Measurements from ENCODE around the gene ANGPTL1. TPM values are rescaled to one million over a fixed set of nuclear protein-coding genes. Genes with fewer than 3 reads are reported as not detected.

Gene ANGPTL1
- total and polyA plus RNA-seq, 4 donors = 0.93 to 11.2 (median 4.1) TPM

DNA sequence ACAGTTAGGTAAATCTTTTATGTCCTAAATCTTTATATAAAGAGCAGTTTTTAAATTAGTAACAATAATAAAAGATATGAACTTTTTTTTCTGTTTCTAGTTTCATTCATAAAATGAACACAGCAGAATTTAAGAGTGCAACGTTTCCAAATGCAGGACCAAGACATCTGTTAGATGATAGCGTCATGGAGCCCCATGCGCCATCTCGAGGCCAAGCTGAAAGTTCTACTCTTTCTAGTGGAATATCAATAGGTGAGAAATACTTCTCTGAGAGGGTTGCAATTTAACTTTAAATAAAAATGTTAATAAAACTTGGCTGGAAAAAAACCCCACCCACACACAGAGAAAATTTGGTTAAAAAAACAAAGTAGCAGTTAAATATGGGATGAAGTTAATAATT lies 15.0 kb upstream of the ANGPTL1 start:
- H3K4me1 ChIP-seq (ENCODE audit: control insufficient read depth in 4 of 4, insufficient read depth in 4 of 4, low read length in 3 of 4) = no peaks in the 10 kb centered on the region
- no peaks in the 10 kb centered on the region for H3K9me3 ChIP-seq (ENCODE audit: control insufficient read depth in 4 of 4, low read length in 3 of 4)
- H3K9ac ChIP-seq (ENCODE audit: low read depth in 1 of 2, low read length in 2 of 2) = no peak overlapping the region
- no peak overlapping the region for H3K4me3 ChIP-seq (ENCODE audit: low read depth in 1 of 3, low read length in 3 of 3)
- TF ChIP-seq EGR1 (IDR thresholded peaks at IDR 0.05; ENCODE audit: low read depth in 2 of 2) = no peak
- no peak for TF ChIP-seq NR2F2 (IDR thresholded peaks at IDR 0.05)
- no peak for TF ChIP-seq YY1 (IDR thresholded peaks at IDR 0.05)
- no peaks in the 10 kb centered on the region for H3K27me3 ChIP-seq (ENCODE audit: control insufficient read depth in 4 of 4, insufficient read depth in 4 of 4, low read length in 3 of 4)
- DNase-seq (ENCODE audit: low spot score) = no peak
- WGBS = 92% methylated on average over 4 of the region's 4 CpGs
- no peak overlapping the region for H3K27ac ChIP-seq (ENCODE audit: low read depth in 1 of 2, low read length in 2 of 2)
- peaks cover 0 to 21% (median 5%) of the 10 kb centered on the region in 4 donors for H3K36me3 ChIP-seq (ENCODE audit: control insufficient read depth in 4 of 4, insufficient read depth in 3 of 4, low read depth in 1 of 4, low read length in 3 of 4)

DNA sequence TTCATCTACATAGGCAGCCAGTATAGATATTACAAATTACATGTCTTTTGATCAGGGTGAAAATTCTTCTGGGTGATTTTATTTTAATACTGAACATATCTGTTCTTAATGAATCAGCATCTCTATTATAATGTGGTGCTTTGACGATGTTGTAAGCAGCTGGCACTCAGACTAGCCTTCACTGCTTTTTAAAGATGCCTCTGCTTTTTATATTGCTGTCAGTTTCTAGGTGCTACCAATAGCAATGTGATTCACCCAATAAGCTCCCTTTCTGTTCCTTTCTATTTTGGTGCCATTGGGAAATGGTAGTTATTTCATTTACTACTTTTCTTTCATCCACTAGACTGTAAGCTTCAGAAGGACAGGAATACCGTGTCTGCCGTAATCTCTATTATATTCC lies 11.1 kb upstream of the ANGPTL1 start:
- Histone ChIP-seq H3K36me3 (ENCODE audit: control insufficient read depth in 4 of 4, insufficient read depth in 3 of 4, low read depth in 1 of 4, low read length in 3 of 4) (peaks cover 0 to 19% (median 0%) of the 10 kb centered on the region in 4 donors), H3K9ac (ENCODE audit: low read depth in 1 of 2, low read length in 2 of 2) (no peak overlapping the region), H3K9me3 (ENCODE audit: control insufficient read depth in 4 of 4, low read length in 3 of 4) (no peaks in the 10 kb centered on the region), H3K27ac (ENCODE audit: low read depth in 1 of 2, low read length in 2 of 2) (no peak overlapping the region), H3K4me1 (ENCODE audit: control insufficient read depth in 4 of 4, insufficient read depth in 4 of 4, low read length in 3 of 4) (no peaks in the 10 kb centered on the region), H3K4me3 (ENCODE audit: low read depth in 1 of 3, low read length in 3 of 3) (no peak overlapping the region), H3K27me3 (ENCODE audit: control insufficient read depth in 4 of 4, insufficient read depth in 4 of 4, low read length in 3 of 4) (no peaks in the 10 kb centered on the region)
- TF ChIP-seq GABPA (IDR thresholded peaks at IDR 0.05 in 1 of 2, conservative IDR thresholded peaks at IDR 0.05 in 1 of 2) = no peak
- no peak for TF ChIP-seq SP1 (IDR thresholded peaks at IDR 0.05)
- TF ChIP-seq NR2F2 (IDR thresholded peaks at IDR 0.05) = no peak
- no peak for TF ChIP-seq FOXA2 (IDR thresholded peaks at IDR 0.05)
- TF ChIP-seq, protein P1, sequence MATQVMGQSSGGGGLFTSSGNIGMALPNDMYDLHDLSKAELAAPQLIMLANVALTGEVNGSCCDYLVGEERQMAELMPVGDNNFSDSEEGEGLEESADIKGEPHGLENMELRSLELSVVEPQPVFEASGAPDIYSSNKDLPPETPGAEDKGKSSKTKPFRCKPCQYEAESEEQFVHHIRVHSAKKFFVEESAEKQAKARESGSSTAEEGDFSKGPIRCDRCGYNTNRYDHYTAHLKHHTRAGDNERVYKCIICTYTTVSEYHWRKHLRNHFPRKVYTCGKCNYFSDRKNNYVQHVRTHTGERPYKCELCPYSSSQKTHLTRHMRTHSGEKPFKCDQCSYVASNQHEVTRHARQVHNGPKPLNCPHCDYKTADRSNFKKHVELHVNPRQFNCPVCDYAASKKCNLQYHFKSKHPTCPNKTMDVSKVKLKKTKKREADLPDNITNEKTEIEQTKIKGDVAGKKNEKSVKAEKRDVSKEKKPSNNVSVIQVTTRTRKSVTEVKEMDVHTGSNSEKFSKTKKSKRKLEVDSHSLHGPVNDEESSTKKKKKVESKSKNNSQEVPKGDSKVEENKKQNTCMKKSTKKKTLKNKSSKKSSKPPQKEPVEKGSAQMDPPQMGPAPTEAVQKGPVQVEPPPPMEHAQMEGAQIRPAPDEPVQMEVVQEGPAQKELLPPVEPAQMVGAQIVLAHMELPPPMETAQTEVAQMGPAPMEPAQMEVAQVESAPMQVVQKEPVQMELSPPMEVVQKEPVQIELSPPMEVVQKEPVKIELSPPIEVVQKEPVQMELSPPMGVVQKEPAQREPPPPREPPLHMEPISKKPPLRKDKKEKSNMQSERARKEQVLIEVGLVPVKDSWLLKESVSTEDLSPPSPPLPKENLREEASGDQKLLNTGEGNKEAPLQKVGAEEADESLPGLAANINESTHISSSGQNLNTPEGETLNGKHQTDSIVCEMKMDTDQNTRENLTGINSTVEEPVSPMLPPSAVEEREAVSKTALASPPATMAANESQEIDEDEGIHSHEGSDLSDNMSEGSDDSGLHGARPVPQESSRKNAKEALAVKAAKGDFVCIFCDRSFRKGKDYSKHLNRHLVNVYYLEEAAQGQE (IDR thresholded peaks at IDR 0.05) = no peak
- no peak for TF ChIP-seq CTCF (IDR thresholded peaks at IDR 0.05; ENCODE audit: low read depth, low read length, missing input control)
- TF ChIP-seq JUND (IDR thresholded peaks at IDR 0.05) = no peak
- WGBS = 97% methylated on average over 3 of the region's 3 CpGs
- DNase-seq (ENCODE audit: low spot score) = no peak

- H3K27ac ChIP-seq (ENCODE audit: low read depth in 1 of 2, low read length in 2 of 2) = no peak overlapping the region
- peaks cover 0 to 2% (median 1%) of the 10 kb centered on the region in 4 donors for H3K4me1 ChIP-seq (ENCODE audit: control insufficient read depth in 4 of 4, insufficient read depth in 4 of 4, low read length in 3 of 4)
- 86% methylated on average over 3 of the region's 3 CpGs for WGBS
- no peak overlapping the region for H3K4me3 ChIP-seq (ENCODE audit: low read depth in 1 of 3, low read length in 3 of 3)
- no peaks in the 10 kb centered on the region for H3K27me3 ChIP-seq (ENCODE audit: control insufficient read depth in 4 of 4, insufficient read depth in 4 of 4, low read length in 3 of 4)
- peaks cover 0 to 4% (median 0%) of the 10 kb centered on the region in 4 donors for H3K36me3 ChIP-seq (ENCODE audit: control insufficient read depth in 4 of 4, insufficient read depth in 3 of 4, low read depth in 1 of 4, low read length in 3 of 4)
- no peaks in the 10 kb centered on the region for H3K9me3 ChIP-seq (ENCODE audit: control insufficient read depth in 4 of 4, low read length in 3 of 4)
- no peak for DNase-seq (ENCODE audit: low spot score)
- no peak overlapping the region for H3K9ac ChIP-seq (ENCODE audit: low read depth in 1 of 2, low read length in 2 of 2)
- no peak for TF ChIP-seq EGR1 (IDR thresholded peaks at IDR 0.05; ENCODE audit: low read depth in 2 of 2)
- TF ChIP-seq SP1 (IDR thresholded peaks at IDR 0.05) = no peak
- no peak for TF ChIP-seq NR2F2 (IDR thresholded peaks at IDR 0.05)
- no peak for TF ChIP-seq GABPA (IDR thresholded peaks at IDR 0.05 in 1 of 2, conservative IDR thresholded peaks at IDR 0.05 in 1 of 2)
- no peak for TF ChIP-seq HNF4G (IDR thresholded peaks at IDR 0.05)
- TF ChIP-seq, protein P2, sequence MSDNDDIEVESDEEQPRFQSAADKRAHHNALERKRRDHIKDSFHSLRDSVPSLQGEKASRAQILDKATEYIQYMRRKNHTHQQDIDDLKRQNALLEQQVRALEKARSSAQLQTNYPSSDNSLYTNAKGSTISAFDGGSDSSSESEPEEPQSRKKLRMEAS (IDR thresholded peaks at IDR 0.05) = no peak
- no peak for TF ChIP-seq HNF4A (conservative IDR thresholded peaks at IDR 0.05)
- TF ChIP-seq FOXA2 (IDR thresholded peaks at IDR 0.05) = no peak
- TF ChIP-seq ZBTB33 (IDR thresholded peaks at IDR 0.05) = no peak
- TF ChIP-seq RAD21 (IDR thresholded peaks at IDR 0.05) = no peak
- TF ChIP-seq CTCF (IDR thresholded peaks at IDR 0.05; ENCODE audit: low read depth, low read length, missing input control) = no peak
- no peak for TF ChIP-seq JUND (IDR thresholded peaks at IDR 0.05)
- TF ChIP-seq FOXA1 (IDR thresholded peaks at IDR 0.05) = no peak
- TF ChIP-seq TAF1 (conservative IDR thresholded peaks at IDR 0.05) = no peak
These were observed 7.0 kb upstream of the ANGPTL1 start for GRCh38 chr1:178877896-178878295.
